Upper lobe of left lung (tissue), 4 donors: Measurements from ENCODE around the gene SENP3.

Source experiments
- EP300 ChIP-seq, 4 donors: sonication (generic); formaldehyde crosslinking; IDR thresholded peaks; one replicate each; pipeline ENCODE4 v1.5.1; 2017; ENCODE audit warnings: antibody characterized with exemption in 4 of 4, control low read depth in 2 of 4
- POLR2A ChIP-seq, 4 donors: fragments of 450-650 bp; IDR thresholded peaks; one replicate each; pipeline ENCODE4 v1.5.1; 2016 to 2017; ENCODE audit warnings: antibody characterized with exemption in 4 of 4, mild to moderate bottlenecking in 2 of 4
- POLR2AphosphoS5 ChIP-seq, 2 donors: sonication (generic); formaldehyde crosslinking; IDR thresholded peaks; one replicate each; pipeline ENCODE4 v1.5.1; 2017; ENCODE audit warnings: antibody characterized with exemption in 2 of 2
- TF ChIP-seq, protein P1 (sequence below), 6 experiments: fragments of 450-650 bp in 4 of 6; fragments of 200-600 bp in 2 of 6; sonication (generic) in 2 of 6; IDR thresholded peaks; one replicate each; pipeline ENCODE4 v1.5.1; 2016 to 2019; ENCODE audit warnings: antibody characterized with exemption in 6 of 6

DNA sequence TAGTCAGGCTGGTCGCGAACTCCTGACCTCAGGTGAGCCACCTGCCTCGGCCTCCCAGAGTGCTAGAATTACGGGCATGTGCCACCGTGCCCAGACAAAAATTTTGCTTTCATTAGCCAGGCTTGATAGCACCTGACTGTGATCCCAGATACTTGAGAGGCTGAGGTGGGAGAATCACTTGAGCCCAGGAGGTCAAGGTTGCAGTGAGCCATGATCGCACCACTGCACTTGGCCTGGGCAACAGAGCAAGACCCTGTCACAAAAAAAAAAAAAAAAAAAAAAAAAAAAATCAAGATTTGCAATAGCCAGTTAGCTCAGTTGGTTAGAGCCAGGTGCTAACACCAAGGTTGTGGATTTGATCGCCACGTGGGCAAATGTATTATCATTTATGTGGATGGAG, 59.1 kb downstream of the SENP3 start:
- TF ChIP-seq, protein P1, sequence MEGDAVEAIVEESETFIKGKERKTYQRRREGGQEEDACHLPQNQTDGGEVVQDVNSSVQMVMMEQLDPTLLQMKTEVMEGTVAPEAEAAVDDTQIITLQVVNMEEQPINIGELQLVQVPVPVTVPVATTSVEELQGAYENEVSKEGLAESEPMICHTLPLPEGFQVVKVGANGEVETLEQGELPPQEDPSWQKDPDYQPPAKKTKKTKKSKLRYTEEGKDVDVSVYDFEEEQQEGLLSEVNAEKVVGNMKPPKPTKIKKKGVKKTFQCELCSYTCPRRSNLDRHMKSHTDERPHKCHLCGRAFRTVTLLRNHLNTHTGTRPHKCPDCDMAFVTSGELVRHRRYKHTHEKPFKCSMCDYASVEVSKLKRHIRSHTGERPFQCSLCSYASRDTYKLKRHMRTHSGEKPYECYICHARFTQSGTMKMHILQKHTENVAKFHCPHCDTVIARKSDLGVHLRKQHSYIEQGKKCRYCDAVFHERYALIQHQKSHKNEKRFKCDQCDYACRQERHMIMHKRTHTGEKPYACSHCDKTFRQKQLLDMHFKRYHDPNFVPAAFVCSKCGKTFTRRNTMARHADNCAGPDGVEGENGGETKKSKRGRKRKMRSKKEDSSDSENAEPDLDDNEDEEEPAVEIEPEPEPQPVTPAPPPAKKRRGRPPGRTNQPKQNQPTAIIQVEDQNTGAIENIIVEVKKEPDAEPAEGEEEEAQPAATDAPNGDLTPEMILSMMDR (IDR thresholded peaks at IDR 0.05): no peak
- TF ChIP-seq POLR2AphosphoS5 (IDR thresholded peaks at IDR 0.05) (no peak), POLR2A (IDR thresholded peaks at IDR 0.05) (no peak), EP300 (IDR thresholded peaks at IDR 0.05) (no peak)
